Tibial nerve (tissue), 4 donors: ENCODE measurements around the gene NREP. TPM values are rescaled to one million over a fixed set of nuclear protein-coding genes. Genes with fewer than 3 reads are reported as not detected.

Experiments used
- DNase-seq, 2 donors: peaks; one replicate each; pipeline ENCODE4 v3.0.0-alpha.2; 2019; ENCODE audit warnings: low spot score in 2 of 2
- H3K27ac ChIP-seq, 4 donors: fragments of 200-600 bp; sonication (generic) in 3 of 4; one replicate each; pipeline ENCODE4 v1.5.1; 2017 to 2019; ENCODE audit warnings: mild to moderate bottlenecking in 1 of 4
- H3K27me3 ChIP-seq, 2 donors: fragments of 200-600 bp; sonication (generic) in 1 of 2; one replicate each; pipeline versions ENCODE4 v1.5.1 to v1.6.0; 2017 to 2019
- H3K36me3 ChIP-seq, 3 donors: fragments of 200-600 bp; sonication (generic); one replicate each; pipeline ENCODE4 v1.5.1; 2018 to 2019
- H3K4me1 ChIP-seq, 4 donors: fragments of 200-600 bp; sonication (generic) in 3 of 4; one replicate each; pipeline ENCODE4 v1.5.1; 2017 to 2019
- H3K4me3 ChIP-seq, 4 donors: fragments of 200-600 bp; sonication (generic) in 3 of 4; one replicate each; pipeline ENCODE4 v1.5.1; 2017 to 2019; ENCODE audit warnings: mild to moderate bottlenecking in 1 of 4, moderate library complexity in 1 of 4
- H3K9me3 ChIP-seq, 4 donors: fragments of 200-600 bp; sonication (generic) in 3 of 4; one replicate each; pipeline ENCODE4 v1.5.1; 2017 to 2019
- EP300 ChIP-seq, 2 donors: sonication (generic); formaldehyde crosslinking; IDR thresholded peaks; one replicate each; pipeline ENCODE4 v1.6.1; 2017; ENCODE audit warnings: antibody characterized with exemption in 2 of 2, mild to moderate bottlenecking in 1 of 2
- POLR2A ChIP-seq, 2 donors: fragments of 450-650 bp; IDR thresholded peaks; one replicate each; pipeline ENCODE4 v1.6.1; 2017; ENCODE audit warnings: antibody characterized with exemption in 2 of 2, mild to moderate bottlenecking in 2 of 2, moderate library complexity in 2 of 2
- WGBS, 2 donors: methylation state at CpG; one replicate each; pipeline ENCODE4 v1.1.5; 2018; 5-methylcytosine and 5-hydroxymethylcytosine counted together
- total RNA-seq, 4 donors: library from RNA; depleted of rRNA; stranded (reverse); fragments of >200 nt; gene quantifications; one replicate each; pipeline ENCODE4 v1.1.0, GENCODE V29; 2016
- TF ChIP-seq, protein P1 (sequence below), 5 experiments: fragments of 200-600 bp in 3 of 5; fragments of 450-650 bp in 2 of 5; sonication (generic) in 3 of 5; IDR thresholded peaks; one replicate each; pipeline ENCODE4 v1.5.1; 2016 to 2019; ENCODE audit warnings: antibody characterized with exemption in 5 of 5, mild to moderate bottlenecking in 3 of 5, moderate library complexity in 2 of 5

The NREP gene
- total RNA-seq, 4 donors from 2014 or later = 3.3 to 18.0 (median 11.3) TPM

- no peak for TF ChIP-seq POLR2A (IDR thresholded peaks at IDR 0.05)
- TF ChIP-seq EP300 (IDR thresholded peaks at IDR 0.05) = no peak
- TF ChIP-seq, protein P1, sequence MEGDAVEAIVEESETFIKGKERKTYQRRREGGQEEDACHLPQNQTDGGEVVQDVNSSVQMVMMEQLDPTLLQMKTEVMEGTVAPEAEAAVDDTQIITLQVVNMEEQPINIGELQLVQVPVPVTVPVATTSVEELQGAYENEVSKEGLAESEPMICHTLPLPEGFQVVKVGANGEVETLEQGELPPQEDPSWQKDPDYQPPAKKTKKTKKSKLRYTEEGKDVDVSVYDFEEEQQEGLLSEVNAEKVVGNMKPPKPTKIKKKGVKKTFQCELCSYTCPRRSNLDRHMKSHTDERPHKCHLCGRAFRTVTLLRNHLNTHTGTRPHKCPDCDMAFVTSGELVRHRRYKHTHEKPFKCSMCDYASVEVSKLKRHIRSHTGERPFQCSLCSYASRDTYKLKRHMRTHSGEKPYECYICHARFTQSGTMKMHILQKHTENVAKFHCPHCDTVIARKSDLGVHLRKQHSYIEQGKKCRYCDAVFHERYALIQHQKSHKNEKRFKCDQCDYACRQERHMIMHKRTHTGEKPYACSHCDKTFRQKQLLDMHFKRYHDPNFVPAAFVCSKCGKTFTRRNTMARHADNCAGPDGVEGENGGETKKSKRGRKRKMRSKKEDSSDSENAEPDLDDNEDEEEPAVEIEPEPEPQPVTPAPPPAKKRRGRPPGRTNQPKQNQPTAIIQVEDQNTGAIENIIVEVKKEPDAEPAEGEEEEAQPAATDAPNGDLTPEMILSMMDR (IDR thresholded peaks at IDR 0.05) = no peak
- Histone ChIP-seq H3K4me3 (no peak overlapping the region), H3K27ac (no peak overlapping the region), H3K9me3 (peaks cover 0 to 13% (median 0%) of the 10 kb centered on the region in 4 donors), H3K4me1 (no peaks in the 10 kb centered on the region), H3K36me3 (no peaks in the 10 kb centered on the region), H3K27me3 (no peaks in the 10 kb centered on the region)
- 27 to 43% methylated on average over 1 of the region's 1 CpG for WGBS, 2 donors
- no peak for DNase-seq
Observed at GRCh38 chr5:111707630-111708164, 49.3 kb downstream of the NREP start.

DNA sequence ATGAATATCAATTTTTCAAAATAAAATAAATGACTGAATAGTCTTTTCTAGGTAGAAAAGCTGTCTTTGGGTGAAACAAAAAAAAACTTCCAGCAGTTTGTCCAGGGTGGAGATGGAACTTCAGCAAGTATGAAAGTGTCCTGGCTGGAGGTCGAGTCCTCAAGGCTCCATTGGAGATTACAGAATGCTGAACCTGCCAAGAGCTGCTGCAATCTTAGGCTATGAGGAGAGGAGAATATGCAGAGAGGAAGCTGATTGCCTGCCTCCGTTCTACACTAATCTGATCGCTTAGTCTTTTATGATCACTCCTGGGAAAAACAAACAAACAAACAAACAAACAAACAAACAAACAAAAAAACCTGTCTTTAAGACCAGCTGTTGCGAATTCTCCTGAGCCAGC lies 50.6 kb downstream of the NREP start:
- Histone ChIP-seq H3K9me3 (peaks cover 0 to 2% (median 0%) of the 10 kb centered on the region in 4 donors), H3K4me3 (no peak overlapping the region), H3K36me3 (no peaks in the 10 kb centered on the region), H3K27me3 (no peaks in the 10 kb centered on the region), H3K4me1 (no peaks in the 10 kb centered on the region), H3K27ac (no peak overlapping the region)
- TF ChIP-seq, protein P1 (IDR thresholded peaks at IDR 0.05) = no peak
- TF ChIP-seq EP300 (IDR thresholded peaks at IDR 0.05) (no peak), POLR2A (IDR thresholded peaks at IDR 0.05) (no peak)
- 49 to 62% methylated on average over 4 of the region's 4 CpGs for WGBS, 2 donors
- DNase-seq = no peak

GRCh38 chr5:111704452-111705085 lies 52.4 kb downstream of the NREP start:
- H3K27me3 ChIP-seq = no peaks in the 10 kb centered on the region
- no peak for DNase-seq
- WGBS, 2 donors = 47% methylated on average over 2 of the region's 2 CpGs
- H3K36me3 ChIP-seq = no peaks in the 10 kb centered on the region
- no peak overlapping the region for H3K4me3 ChIP-seq
- H3K4me1 ChIP-seq = no peaks in the 10 kb centered on the region
- no peak for TF ChIP-seq EP300 (IDR thresholded peaks at IDR 0.05)
- TF ChIP-seq POLR2A (IDR thresholded peaks at IDR 0.05) = no peak
- TF ChIP-seq, protein P1 (IDR thresholded peaks at IDR 0.05) = no peak
- H3K9me3 ChIP-seq = no peaks in the 10 kb centered on the region
- no peak overlapping the region for H3K27ac ChIP-seq

DNA sequence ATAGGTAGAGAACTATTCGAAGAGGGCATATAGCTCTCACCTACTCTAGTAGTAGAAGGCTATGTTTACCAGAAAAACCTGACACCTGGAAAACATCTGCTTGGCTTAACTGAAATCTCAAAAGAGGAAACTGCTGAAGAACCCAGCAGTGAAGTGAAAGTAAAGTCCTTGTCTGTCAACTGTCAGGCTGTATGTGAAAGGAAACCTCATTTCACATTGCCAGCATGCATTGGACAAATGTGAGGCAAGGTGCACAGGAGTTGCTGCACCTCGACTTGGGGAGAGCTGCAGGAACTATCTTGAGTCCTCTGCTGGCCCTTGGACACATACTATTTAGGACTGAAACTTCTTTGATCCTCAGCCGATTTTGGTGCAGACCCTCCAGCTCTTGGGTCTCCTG lies 53.3 kb downstream of the NREP start:
- no peak overlapping the region for H3K27ac ChIP-seq
- no peaks in the 10 kb centered on the region for H3K4me1 ChIP-seq
- TF ChIP-seq POLR2A (IDR thresholded peaks at IDR 0.05) (no peak), EP300 (IDR thresholded peaks at IDR 0.05) (no peak)
- TF ChIP-seq, protein P1 (IDR thresholded peaks at IDR 0.05) = no peak
- no peaks in the 10 kb centered on the region for H3K27me3 ChIP-seq
- no peaks in the 10 kb centered on the region for H3K9me3 ChIP-seq
- no peaks in the 10 kb centered on the region for H3K36me3 ChIP-seq
- no peak overlapping the region for H3K4me3 ChIP-seq
- no peak for DNase-seq
- WGBS, 2 donors = 73 to 96% methylated on average over 3 of the region's 3 CpGs

DNA sequence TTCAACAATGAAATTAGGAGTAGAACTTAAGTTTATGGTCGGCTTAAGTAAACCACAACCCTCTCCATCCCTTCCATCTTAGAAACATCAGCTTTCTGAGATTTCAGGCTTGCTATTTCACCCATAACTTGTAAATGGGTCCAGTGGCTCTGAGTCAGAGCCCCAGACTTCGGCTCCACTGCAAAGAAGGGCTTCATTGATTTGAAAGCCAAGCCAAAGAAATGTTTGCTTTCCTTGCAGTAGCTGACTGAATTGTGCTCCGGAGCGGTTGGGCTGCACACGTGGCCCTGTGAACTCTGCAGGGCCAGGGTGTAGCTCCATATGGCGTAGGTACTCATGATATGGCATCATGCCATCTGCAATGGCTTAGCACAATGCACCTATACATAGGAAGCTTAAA lies 57.0 kb downstream of the NREP start:
- DNase-seq = no peak
- TF ChIP-seq, protein P1 (IDR thresholded peaks at IDR 0.05) = no peak
- no peak for TF ChIP-seq EP300 (IDR thresholded peaks at IDR 0.05)
- no peak for TF ChIP-seq POLR2A (IDR thresholded peaks at IDR 0.05)
- Histone ChIP-seq H3K9me3 (no peaks in the 10 kb centered on the region), H3K4me3 (no peak overlapping the region), H3K4me1 (peaks cover 0 to 9% (median 3%) of the 10 kb centered on the region in 4 donors), H3K36me3 (no peaks in the 10 kb centered on the region), H3K27ac (no peak overlapping the region), H3K27me3 (no peaks in the 10 kb centered on the region)
- whole genome bisulfite sequencing, 2 donors = 32 to 37% methylated on average over 6 of the region's 6 CpGs
